IPS-15b (cell line): ENCODE data around the gene GAA.

Source experiments
- H3K27me3 ChIP-seq: one replicate; pipeline ENCODE4 v1.6.1; 2013; ENCODE audit warnings: low read length; ENCODE audit not compliant: control insufficient read depth, insufficient read depth
- H3K36me3 ChIP-seq: one replicate; pipeline ENCODE4 v1.6.1; 2013; ENCODE audit warnings: low read length; ENCODE audit not compliant: control insufficient read depth, insufficient read depth
- H3K4me1 ChIP-seq: one replicate; pipeline ENCODE4 v1.6.1; 2013; ENCODE audit warnings: mild to moderate bottlenecking, low read length; ENCODE audit not compliant: control insufficient read depth, insufficient read depth
- H3K4me3 ChIP-seq: one replicate; pipeline ENCODE4 v1.5.1; 2013; ENCODE audit warnings: low read depth, low read length
- H3K9ac ChIP-seq: one replicate; pipeline ENCODE4 v1.6.1; 2013; ENCODE audit warnings: low read depth, mild to moderate bottlenecking, low read length
- H3K9me3 ChIP-seq: one replicate; pipeline ENCODE4 v1.6.1; 2013; ENCODE audit warnings: mild to moderate bottlenecking, low read length; ENCODE audit not compliant: control insufficient read depth, insufficient read depth

The GAA gene

DNA sequence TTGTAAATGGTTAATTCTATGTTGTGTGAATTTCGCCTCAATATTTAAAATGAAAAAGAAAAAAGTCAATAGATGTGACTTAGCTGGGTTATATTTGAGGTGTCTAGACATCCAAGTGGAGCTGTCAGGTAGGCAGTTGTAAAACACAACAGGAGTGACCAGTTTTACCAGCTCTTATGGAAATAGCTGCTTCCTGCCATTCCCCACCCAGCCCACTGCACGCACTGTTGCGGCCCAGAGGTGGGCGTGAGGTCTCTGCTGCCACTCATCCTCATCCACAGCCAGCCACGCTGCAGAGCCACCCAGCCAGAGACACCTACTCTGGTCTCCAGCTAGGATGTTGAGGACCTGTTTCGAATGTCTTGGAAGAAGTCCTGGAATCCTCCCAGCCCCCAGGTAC, 65.1 kb downstream of the GAA start:
- no peaks in the 10 kb centered on the region for H3K36me3 ChIP-seq
- no peaks in the 10 kb centered on the region for H3K27me3 ChIP-seq
- no peaks in the 10 kb centered on the region for H3K9me3 ChIP-seq
- H3K4me3 ChIP-seq: no peak overlapping the region
- no peak overlapping the region for H3K9ac ChIP-seq
- no peaks in the 10 kb centered on the region for H3K4me1 ChIP-seq

DNA sequence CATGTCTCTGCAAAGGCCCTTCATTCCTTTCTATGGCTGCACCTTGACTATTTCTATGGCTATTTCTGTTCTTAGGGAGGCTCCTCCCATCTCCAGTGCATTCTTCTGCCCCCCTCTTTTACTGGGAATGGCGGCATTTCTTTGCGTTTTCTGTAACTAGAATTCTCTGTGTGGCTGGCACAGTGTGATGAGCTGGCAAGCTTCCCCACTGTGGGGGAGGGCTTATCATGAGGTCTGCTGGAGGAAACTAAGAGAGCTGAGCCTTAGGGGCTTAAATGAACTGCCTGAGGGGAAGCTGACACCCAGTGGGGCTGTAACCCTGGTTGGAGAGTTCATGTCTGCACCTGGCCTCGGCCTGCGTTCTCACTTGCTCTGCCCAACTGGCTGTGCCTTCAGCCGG, 67.0 kb downstream of the GAA start:
- no peak overlapping the region for H3K9ac ChIP-seq
- no peaks in the 10 kb centered on the region for H3K36me3 ChIP-seq
- H3K4me3 ChIP-seq: no peak overlapping the region
- no peaks in the 10 kb centered on the region for H3K4me1 ChIP-seq
- no peaks in the 10 kb centered on the region for H3K27me3 ChIP-seq
- no peaks in the 10 kb centered on the region for H3K9me3 ChIP-seq

DNA sequence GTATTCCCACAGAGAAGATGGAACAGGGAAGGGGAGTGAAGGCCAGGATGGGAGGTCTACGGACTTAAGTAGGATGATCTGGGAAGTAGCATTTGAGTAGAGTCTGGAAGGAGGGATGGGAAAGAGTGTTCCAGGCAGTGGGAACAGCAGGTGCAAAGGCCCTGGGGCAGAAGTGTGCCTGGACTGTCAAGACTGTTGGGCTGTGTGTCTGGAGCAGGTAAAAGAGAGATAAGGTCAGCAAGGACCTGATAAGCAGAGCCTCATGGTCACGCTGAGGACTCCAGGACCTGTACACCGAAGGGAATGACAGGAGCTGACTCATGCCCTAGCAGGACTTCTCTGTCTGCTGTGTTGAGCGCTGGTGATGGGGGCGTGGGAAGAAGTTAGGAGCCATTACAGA, 67.7 kb downstream of the GAA start:
- Histone ChIP-seq H3K4me3 (no peak overlapping the region), H3K27me3 (no peaks in the 10 kb centered on the region), H3K9me3 (no peaks in the 10 kb centered on the region), H3K9ac (no peak overlapping the region), H3K36me3 (no peaks in the 10 kb centered on the region), H3K4me1 (no peaks in the 10 kb centered on the region)
